ENCODE measurements around the gene OR2T5.
"Not testable (repeated sequence)": the region's sequence is repeated elsewhere in the genome, so short reads cannot be mapped to it uniquely, and the experiment has no call there.

The OR2T5 gene

GRCh38 chr1:248449821-248450465, 38.4 kb upstream of the OR2T5 start:
- H3K9ac ChIP-seq (ENCODE audit: low read depth, low read length); H3K79me2 ChIP-seq (ENCODE audit: insufficient read depth, low read length); H2AFZ ChIP-seq (ENCODE audit: low read depth, low read length); H4K20me1 ChIP-seq (ENCODE audit: insufficient read depth, low read length); H3K4me2 ChIP-seq (ENCODE audit: insufficient read depth, low read length); H3K36me3 ChIP-seq (ENCODE audit: insufficient read depth, low read length); H3K9me3 ChIP-seq (ENCODE audit: insufficient read depth, low read length, severe bottlenecking); H3K4me3 ChIP-seq (ENCODE audit: low read depth in 1 of 2, low read length in 2 of 2); H3K27ac ChIP-seq (ENCODE audit: low read length); H3K4me1 ChIP-seq (ENCODE audit: insufficient read depth, low read length); DNase-seq; H3K27me3 ChIP-seq (ENCODE audit: insufficient read depth, low read length, poor library complexity); ATAC-seq (ENCODE audit: insufficient read depth, low read depth): not testable (repeated sequence)

GRCh38 chr1:248450466-248451145, 37.8 kb upstream of the OR2T5 start:
- DNase-seq; H4K20me1 ChIP-seq (ENCODE audit: insufficient read depth, low read length); H2AFZ ChIP-seq (ENCODE audit: low read depth, low read length); H3K27ac ChIP-seq (ENCODE audit: low read length); H3K4me1 ChIP-seq (ENCODE audit: insufficient read depth, low read length); H3K9ac ChIP-seq (ENCODE audit: low read depth, low read length); H3K27me3 ChIP-seq (ENCODE audit: insufficient read depth, low read length, poor library complexity); H3K9me3 ChIP-seq (ENCODE audit: insufficient read depth, low read length, severe bottlenecking); H3K4me3 ChIP-seq (ENCODE audit: low read depth in 1 of 2, low read length in 2 of 2); H3K4me2 ChIP-seq (ENCODE audit: insufficient read depth, low read length); H3K79me2 ChIP-seq (ENCODE audit: insufficient read depth, low read length); ATAC-seq (ENCODE audit: insufficient read depth, low read depth); H3K36me3 ChIP-seq (ENCODE audit: insufficient read depth, low read length): not testable (repeated sequence)

DNA sequence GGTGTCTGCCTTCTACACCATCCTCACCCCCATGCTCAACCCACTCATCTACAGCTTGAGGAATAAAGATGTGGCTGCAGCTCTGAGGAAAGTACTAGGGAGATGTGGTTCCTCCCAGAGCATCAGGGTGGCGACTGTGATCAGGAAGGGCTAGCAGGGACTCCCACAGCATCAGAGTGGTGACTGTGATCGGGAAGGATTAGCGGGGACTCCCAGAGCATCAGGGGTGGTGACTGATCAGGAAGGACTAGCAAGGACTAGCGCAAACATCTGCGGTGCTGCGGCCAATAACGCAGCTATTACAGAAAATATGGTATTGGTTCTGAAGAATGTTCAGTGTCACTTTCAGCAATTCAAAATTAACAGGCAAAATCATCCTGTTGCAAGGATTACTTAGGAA, 34.8 kb upstream of the OR2T5 start:
- DNase-seq; H3K79me2 ChIP-seq (ENCODE audit: insufficient read depth, low read length); H4K20me1 ChIP-seq (ENCODE audit: insufficient read depth, low read length); H3K27ac ChIP-seq (ENCODE audit: low read length); H3K27me3 ChIP-seq (ENCODE audit: insufficient read depth, low read length, poor library complexity); ATAC-seq (ENCODE audit: insufficient read depth, low read depth); H3K9ac ChIP-seq (ENCODE audit: low read depth, low read length); H3K4me2 ChIP-seq (ENCODE audit: insufficient read depth, low read length); H3K36me3 ChIP-seq (ENCODE audit: insufficient read depth, low read length); H2AFZ ChIP-seq (ENCODE audit: low read depth, low read length); H3K4me3 ChIP-seq (ENCODE audit: low read depth in 1 of 2, low read length in 2 of 2); H3K4me1 ChIP-seq (ENCODE audit: insufficient read depth, low read length); H3K9me3 ChIP-seq (ENCODE audit: insufficient read depth, low read length, severe bottlenecking): not testable (repeated sequence)

- not testable (repeated sequence) for H3K36me3 ChIP-seq (ENCODE audit: insufficient read depth, low read length); H3K9me3 ChIP-seq (ENCODE audit: insufficient read depth, low read length, severe bottlenecking); H3K9ac ChIP-seq (ENCODE audit: low read depth, low read length); H3K4me3 ChIP-seq (ENCODE audit: low read depth in 1 of 2, low read length in 2 of 2); H3K4me2 ChIP-seq (ENCODE audit: insufficient read depth, low read length); H4K20me1 ChIP-seq (ENCODE audit: insufficient read depth, low read length); H3K27me3 ChIP-seq (ENCODE audit: insufficient read depth, low read length, poor library complexity); H3K79me2 ChIP-seq (ENCODE audit: insufficient read depth, low read length); DNase-seq; H2AFZ ChIP-seq (ENCODE audit: low read depth, low read length); H3K4me1 ChIP-seq (ENCODE audit: insufficient read depth, low read length); ATAC-seq (ENCODE audit: insufficient read depth, low read depth); H3K27ac ChIP-seq (ENCODE audit: low read length)
These were observed 33.3 kb upstream of the OR2T5 start for GRCh38 chr1:248455045-248455444.

- H3K9ac ChIP-seq (ENCODE audit: low read depth, low read length); ATAC-seq (ENCODE audit: insufficient read depth, low read depth); DNase-seq; H3K27ac ChIP-seq (ENCODE audit: low read length); H3K4me1 ChIP-seq (ENCODE audit: insufficient read depth, low read length); H2AFZ ChIP-seq (ENCODE audit: low read depth, low read length); H3K79me2 ChIP-seq (ENCODE audit: insufficient read depth, low read length); H3K27me3 ChIP-seq (ENCODE audit: insufficient read depth, low read length, poor library complexity); H4K20me1 ChIP-seq (ENCODE audit: insufficient read depth, low read length); H3K36me3 ChIP-seq (ENCODE audit: insufficient read depth, low read length); H3K9me3 ChIP-seq (ENCODE audit: insufficient read depth, low read length, severe bottlenecking); H3K4me2 ChIP-seq (ENCODE audit: insufficient read depth, low read length); H3K4me3 ChIP-seq (ENCODE audit: low read depth in 1 of 2, low read length in 2 of 2): not testable (repeated sequence)
These were observed 31.8 kb upstream of the OR2T5 start for GRCh38 chr1:248456635-248457034.

GRCh38 chr1:248459117-248459516, 29.3 kb upstream of the OR2T5 start:
- H2AFZ ChIP-seq (ENCODE audit: low read depth, low read length); DNase-seq; H3K9me3 ChIP-seq (ENCODE audit: insufficient read depth, low read length, severe bottlenecking); H3K36me3 ChIP-seq (ENCODE audit: insufficient read depth, low read length); H3K4me3 ChIP-seq (ENCODE audit: low read depth in 1 of 2, low read length in 2 of 2); H3K4me2 ChIP-seq (ENCODE audit: insufficient read depth, low read length); H3K9ac ChIP-seq (ENCODE audit: low read depth, low read length); H4K20me1 ChIP-seq (ENCODE audit: insufficient read depth, low read length); H3K27ac ChIP-seq (ENCODE audit: low read length); H3K4me1 ChIP-seq (ENCODE audit: insufficient read depth, low read length); H3K79me2 ChIP-seq (ENCODE audit: insufficient read depth, low read length); ATAC-seq (ENCODE audit: insufficient read depth, low read depth); H3K27me3 ChIP-seq (ENCODE audit: insufficient read depth, low read length, poor library complexity): not testable (repeated sequence)

Data from DND-41 (cell line).